Adrenal gland (tissue), 5 donors: Measurements from ENCODE around the gene FGFBP2.

Experiments used
- POLR2A ChIP-seq, 2 donors: fragments of 450-650 bp; IDR thresholded peaks; one replicate each; pipeline ENCODE4 v1.6.1; 2017; ENCODE audit warnings: antibody characterized with exemption in 2 of 2, mild to moderate bottlenecking in 2 of 2, moderate library complexity in 1 of 2
- TF ChIP-seq, protein P1 (sequence below), 6 experiments: fragments of 450-650 bp in 4 of 6; fragments of 200-600 bp in 2 of 6; sonication (generic) in 1 of 6; IDR thresholded peaks; 1 replicate in 5 of 6; 2 replicates in 1 of 6; pipeline versions ENCODE4 v1.5.1 to v1.8.0; 2016 to 2021; ENCODE audit warnings: antibody characterized with exemption in 6 of 6, mild to moderate bottlenecking in 2 of 6, moderate library complexity in 1 of 6
- donor health status: DM: no; HTN: no; CAD: no.

DNA sequence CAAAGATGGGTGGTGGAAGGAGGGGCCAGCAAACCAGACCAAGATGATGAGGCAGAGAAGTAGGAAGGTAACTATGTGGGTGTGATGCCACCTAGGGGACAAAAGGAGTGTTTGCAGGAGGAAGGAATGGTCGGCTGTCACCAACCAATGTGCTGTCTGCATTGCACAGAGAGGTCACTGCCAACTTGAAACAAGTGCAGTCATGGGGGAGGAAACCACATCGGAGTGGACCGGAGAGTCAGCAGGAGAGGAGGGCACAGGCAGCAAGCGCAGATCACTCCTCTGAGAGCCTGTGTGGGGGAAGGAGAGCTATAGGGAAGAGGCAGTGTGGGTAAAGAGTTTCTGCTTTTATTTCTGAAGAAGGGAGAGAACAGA lies 38.5 kb upstream of the FGFBP2 start:
- TF ChIP-seq, protein P1, sequence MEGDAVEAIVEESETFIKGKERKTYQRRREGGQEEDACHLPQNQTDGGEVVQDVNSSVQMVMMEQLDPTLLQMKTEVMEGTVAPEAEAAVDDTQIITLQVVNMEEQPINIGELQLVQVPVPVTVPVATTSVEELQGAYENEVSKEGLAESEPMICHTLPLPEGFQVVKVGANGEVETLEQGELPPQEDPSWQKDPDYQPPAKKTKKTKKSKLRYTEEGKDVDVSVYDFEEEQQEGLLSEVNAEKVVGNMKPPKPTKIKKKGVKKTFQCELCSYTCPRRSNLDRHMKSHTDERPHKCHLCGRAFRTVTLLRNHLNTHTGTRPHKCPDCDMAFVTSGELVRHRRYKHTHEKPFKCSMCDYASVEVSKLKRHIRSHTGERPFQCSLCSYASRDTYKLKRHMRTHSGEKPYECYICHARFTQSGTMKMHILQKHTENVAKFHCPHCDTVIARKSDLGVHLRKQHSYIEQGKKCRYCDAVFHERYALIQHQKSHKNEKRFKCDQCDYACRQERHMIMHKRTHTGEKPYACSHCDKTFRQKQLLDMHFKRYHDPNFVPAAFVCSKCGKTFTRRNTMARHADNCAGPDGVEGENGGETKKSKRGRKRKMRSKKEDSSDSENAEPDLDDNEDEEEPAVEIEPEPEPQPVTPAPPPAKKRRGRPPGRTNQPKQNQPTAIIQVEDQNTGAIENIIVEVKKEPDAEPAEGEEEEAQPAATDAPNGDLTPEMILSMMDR (IDR thresholded peaks at IDR 0.05) = peak; percentile 68 to 89 (median 82)
- TF ChIP-seq POLR2A (IDR thresholded peaks at IDR 0.05) = no peak
